Ovary (tissue), 9 donors: ENCODE data around the gene FUOM. TPM values are rescaled to one million over a fixed set of nuclear protein-coding genes. Genes with fewer than 3 reads are reported as not detected.
"Not testable (repeated sequence)": the region's sequence is repeated elsewhere in the genome, so short reads cannot be mapped to it uniquely, and the experiment has no call there.

Experiments used
- DNase-seq, 5 donors: peaks; one replicate each; pipeline ENCODE4 v3.0.0-alpha.2; 2019 to 2020
- H3K27ac ChIP-seq, 2 donors: fragments of 200-600 bp; one replicate each; pipeline versions ENCODE4 v1.5.1 to v1.8.0; 2019 to 2022
- H3K27me3 ChIP-seq: fragments of 200-600 bp; one replicate; pipeline ENCODE4 v1.8.0; 2022
- H3K36me3 ChIP-seq: fragments of 200-600 bp; sonication (generic); one replicate; pipeline ENCODE4 v1.5.1; 2019
- H3K4me1 ChIP-seq: one replicate; pipeline ENCODE4 v1.8.1; 2013; ENCODE audit warnings: mild to moderate bottlenecking, moderate library complexity; ENCODE audit not compliant: insufficient read depth
- H3K4me3 ChIP-seq: fragments of 200-600 bp; sonication (generic); one replicate; pipeline ENCODE4 v1.5.1; 2017
- H3K9me3 ChIP-seq, 2 donors: fragments of 200-600 bp in 1 of 2; sonication (generic) in 1 of 2; one replicate each; pipeline versions ENCODE4 v1.5.1 to v1.8.1; 2013 to 2019; ENCODE audit warnings: mild to moderate bottlenecking in 1 of 2, moderate library complexity in 1 of 2
- CTCF ChIP-seq, 3 donors: fragments of 450-650 bp in 2 of 3; fragments of 200-600 bp in 1 of 3; IDR thresholded peaks; one replicate each; pipeline versions ENCODE4 v1.5.1 to v1.8.0; 2016 to 2022; ENCODE audit warnings: antibody characterized with exemption in 3 of 3, mild to moderate bottlenecking in 1 of 3
- EP300 ChIP-seq: sonication (generic); formaldehyde crosslinking; IDR thresholded peaks from one replicate; pipeline ENCODE4 v1.6.1; 2017; ENCODE audit warnings: antibody characterized with exemption
- POLR2A ChIP-seq: fragments of 450-650 bp; IDR thresholded peaks from one replicate; pipeline ENCODE4 v1.6.1; 2017; ENCODE audit warnings: antibody characterized with exemption, mild to moderate bottlenecking, moderate library complexity
- WGBS, 3 donors: extraction: QIAGEN DNeasy Blood & Tissue Kit in 1 of 3; methylation state at CpG; one replicate each; pipeline versions ENCODE4 v1.1.5 to v1.1.7; 2013 to 2017; 5-methylcytosine and 5-hydroxymethylcytosine counted together
- intact Hi-C, 4 donors: fragments of 100-400 bp; cut with DNase I; formaldehyde crosslinking; loops; one replicate each; pipeline versions ENCODE4 v1.11.0 to v1.15.1; 2022 to 2023
- polyA plus RNA-seq, 2 donors: library from polyadenylated mRNA; stranded (reverse); fragments of 200-250 nt in 1 of 2; fragments of 350-450 nt in 1 of 2; fragmentation: Illumina TruSeq in 1 of 2; extraction: RNeasy Lipid Tissue Mini Kit (QIAGEN cat#74804) in 1 of 2; gene quantifications; one replicate each; pipeline ENCODE4 v1.2.3, GENCODE V29; 2013 to 2014
- total RNA-seq, 7 donors: library from RNA; depleted of rRNA in 2 of 7; stranded (reverse); fragments of >200 nt in 2 of 7; fragmentation: NEBNext Ultra II Directional in 3 of 7; extraction: Animal tissue kit (Norgen Biotek cat#: 25700) in 3 of 7; gene quantifications; one replicate each; pipeline versions ENCODE4 v1.1.0 to v1.2.4, GENCODE V29; 2016 to 2023
- donor health status: DM: no; HTN: no; CAD: no; lungs with moderate emphysema.
- donor health status: DM: no; HTN: no; CAD: no.
- donor health status: Bipolar disorder and iron deficiency.
- donor health status: DM: yes; HTN: yes; CAD: no.
- donor health status: DM: no; HTN: no; CAD: no.
- donor health status: DM: yes; HTN: yes; CAD: no.

FUOM gene
- total and polyA plus RNA-seq, 9 donors, result 1.2 to 26.3 (median 14.8) TPM

- intact Hi-C loops, result no loop called here
- Histone ChIP-seq H3K9me3 (no peaks in the 10 kb centered on the region), H3K36me3 (no peaks in the 10 kb centered on the region), H3K4me1 (peaks cover 4% of the 10 kb centered on the region), H3K27me3 (no peaks in the 10 kb centered on the region), H3K27ac (no peak overlapping the region), H3K4me3 (no peak overlapping the region)
- TF ChIP-seq EP300 (no peak), POLR2A (no peak), CTCF (IDR thresholded peaks at IDR 0.05) (no peak)
- WGBS, 3 donors, result 83 to 95% (median 86%) methylated on average over 7 of the region's 7 CpGs
- no peak for DNase-seq
Observed at GRCh38 chr10:133368153-133368552, 10.3 kb upstream of the FUOM start.

GRCh38 chr10:133367461-133367860 lies 9.6 kb upstream of the FUOM start:
- H3K36me3 ChIP-seq, H3K4me1 ChIP-seq, H3K27me3 ChIP-seq, DNase-seq, H3K9me3 ChIP-seq, H3K27ac ChIP-seq, H3K4me3 ChIP-seq, intact Hi-C loops: not testable (repeated sequence)
- WGBS, 3 donors, result 64 to 88% (median 73%) methylated on average over 2 to 4 of the region's 7 CpGs

GRCh38 chr10:133366751-133367150 lies 8.9 kb upstream of the FUOM start:
- WGBS, 3 donors, result 90 to 92% (median 91%) methylated on average over 13 of the region's 13 CpGs
- no peaks in the 10 kb centered on the region for H3K9me3 ChIP-seq
- no peaks in the 10 kb centered on the region for H3K4me1 ChIP-seq
- H3K4me3 ChIP-seq, result no peak overlapping the region
- no peak overlapping the region for H3K27ac ChIP-seq
- intact Hi-C loops, result no loop called here
- no peaks in the 10 kb centered on the region for H3K36me3 ChIP-seq
- TF ChIP-seq EP300, result no peak
- no peak for TF ChIP-seq POLR2A
- no peak for TF ChIP-seq CTCF (IDR thresholded peaks at IDR 0.05)
- no peaks in the 10 kb centered on the region for H3K27me3 ChIP-seq
- DNase-seq, result no peak

DNA sequence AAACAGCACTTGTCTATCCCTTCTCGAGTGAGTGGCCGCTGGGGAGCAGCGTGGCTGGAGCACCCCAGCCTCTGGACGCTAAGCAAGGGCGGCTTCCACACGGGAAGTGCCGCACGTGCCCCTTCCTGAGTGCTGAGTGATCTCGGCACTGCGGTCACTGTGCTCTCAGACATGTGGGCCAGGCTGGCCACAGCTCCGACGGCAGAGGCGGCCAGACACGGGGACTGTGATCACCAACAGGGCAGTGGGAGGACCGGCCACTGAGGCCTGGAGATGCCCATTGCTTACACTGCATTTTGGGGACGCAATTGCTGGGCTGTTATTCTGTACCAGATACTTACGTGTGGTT lies 8.3 kb upstream of the FUOM start:
- H3K27me3 ChIP-seq, result no peaks in the 10 kb centered on the region
- no peaks in the 10 kb centered on the region for H3K36me3 ChIP-seq
- H3K4me3 ChIP-seq, result no peak overlapping the region
- DNase-seq, result no peak
- H3K9me3 ChIP-seq, result no peaks in the 10 kb centered on the region
- no peaks in the 10 kb centered on the region for H3K4me1 ChIP-seq
- TF ChIP-seq POLR2A (no peak), CTCF (IDR thresholded peaks at IDR 0.05) (no peak), EP300 (no peak)
- WGBS, 3 donors, result 81 to 84% (median 84%) methylated on average over 17 of the region's 17 CpGs
- no peak overlapping the region for H3K27ac ChIP-seq
- intact Hi-C loops, result no loop called here

DNA sequence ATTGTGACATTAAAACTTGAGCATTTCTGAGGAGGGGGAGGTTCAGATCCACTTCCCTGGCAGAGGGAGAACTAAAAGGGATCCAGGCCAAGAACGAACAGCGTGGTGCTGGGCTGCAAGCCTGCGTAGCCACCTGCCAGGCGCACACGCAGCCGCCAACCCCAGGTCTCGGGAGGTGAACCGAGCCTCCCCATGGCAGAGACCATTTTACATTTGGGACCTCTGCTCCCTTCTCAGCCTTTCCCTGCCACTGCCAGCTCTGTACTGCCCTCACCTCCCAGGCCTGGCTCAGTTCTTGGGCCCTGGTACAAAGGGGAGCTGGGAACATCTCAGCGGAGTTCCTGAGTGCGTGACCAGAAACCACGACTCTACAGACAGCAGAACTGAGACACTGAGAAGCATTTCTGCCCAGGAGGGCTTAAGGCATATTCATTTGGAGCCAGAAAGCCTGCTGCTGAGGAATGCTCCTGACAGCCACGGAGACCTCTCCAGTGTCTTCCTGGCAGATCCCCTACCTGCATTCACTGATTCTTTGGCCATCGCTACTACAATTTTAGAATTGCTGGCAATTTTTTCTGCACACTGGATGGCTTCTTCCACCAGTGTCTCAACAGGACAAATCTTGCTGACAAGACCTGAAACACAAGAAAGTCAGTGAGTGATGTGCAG lies 7.8 kb upstream of the FUOM start:
- Histone ChIP-seq H3K9me3 (no peaks in the 10 kb centered on the region), H3K27me3 (no peaks in the 10 kb centered on the region), H3K4me1 (no peaks in the 10 kb centered on the region), H3K27ac (no peak overlapping the region), H3K4me3 (no peak overlapping the region), H3K36me3 (no peaks in the 10 kb centered on the region)
- no peak for DNase-seq
- TF ChIP-seq EP300 (no peak), CTCF (IDR thresholded peaks at IDR 0.05) (no peak), POLR2A (no peak)
- intact Hi-C loops, result no loop called here
- 86 to 88% (median 86%) methylated on average over 13 of the region's 13 CpGs for WGBS, 3 donors
